Activated effector memory CD4-positive, alpha-beta T cell treated with anti-CD3 and anti-CD28 coated beads, Interleukin-2, amount 50 U/mL, for 16 hours (primary cell): ENCODE results near the gene SLC6A19.
A peak's percentile ranks its signal among the peaks of the same experiment; 100 is the strongest.

Experiments
- DNase-seq: peaks from one replicate; pipeline ENCODE4 v3.0.0-alpha.2; 2020

The SLC6A19 gene

GRCh38 chr5:1167361-1167727 is 34.1 kb upstream of the SLC6A19 start:
- DNase-seq: no peak

GRCh38 chr5:1167728-1168709 is 33.4 kb upstream of the SLC6A19 start:
- peak; percentile 84 for DNase-seq

- no peak for DNase-seq
Observed at GRCh38 chr5:1168796-1169195, 32.6 kb upstream of the SLC6A19 start.

- no peak for DNase-seq
Observed at GRCh38 chr5:1169211-1170115, 31.9 kb upstream of the SLC6A19 start.

- no peak for DNase-seq
Observed at GRCh38 chr5:1171340-1171941, 30.0 kb upstream of the SLC6A19 start.

GRCh38 chr5:1172007-1172581 is 29.3 kb upstream of the SLC6A19 start:
- DNase-seq: no peak

GRCh38 chr5:1172670-1173404 is 28.6 kb upstream of the SLC6A19 start:
- DNase-seq: no peak

GRCh38 chr5:1173485-1174070 is 27.8 kb upstream of the SLC6A19 start:
- no peak for DNase-seq

GRCh38 chr5:1174122-1174936 is 27.1 kb upstream of the SLC6A19 start:
- peak; percentile 78 for DNase-seq

GRCh38 chr5:1175015-1175414 is 26.4 kb upstream of the SLC6A19 start:
- no peak for DNase-seq

GRCh38 chr5:1175801-1176472 is 25.5 kb upstream of the SLC6A19 start:
- no peak for DNase-seq

- no peak for DNase-seq
Observed at GRCh38 chr5:1176473-1177391, 24.7 kb upstream of the SLC6A19 start.

- DNase-seq: no peak
Observed at GRCh38 chr5:1177826-1178528, 23.4 kb upstream of the SLC6A19 start.

GRCh38 chr5:1178529-1179382 is 22.6 kb upstream of the SLC6A19 start:
- no peak for DNase-seq

GRCh38 chr5:1179383-1179715 is 22.0 kb upstream of the SLC6A19 start:
- DNase-seq: no peak

GRCh38 chr5:1180096-1180495 is 21.3 kb upstream of the SLC6A19 start:
- DNase-seq: no peak

GRCh38 chr5:1180841-1181271 is 20.5 kb upstream of the SLC6A19 start:
- DNase-seq: no peak
